GM20000 (cell line): ENCODE data around the gene MID1.

ENCODE experiments used
- DNase-seq: peaks from one replicate; pipeline ENCODE4 v3.0.0; 2012; ENCODE audit warnings: low spot score
- TF ChIP-seq, protein P1 (sequence below): IDR thresholded peaks from 2 replicates; pipeline ENCODE4 v1.5.1; 2012; ENCODE audit warnings: mild to moderate bottlenecking, control low read depth; ENCODE audit errors: extremely low read depth, missing control alignments

Gene MID1

DNA sequence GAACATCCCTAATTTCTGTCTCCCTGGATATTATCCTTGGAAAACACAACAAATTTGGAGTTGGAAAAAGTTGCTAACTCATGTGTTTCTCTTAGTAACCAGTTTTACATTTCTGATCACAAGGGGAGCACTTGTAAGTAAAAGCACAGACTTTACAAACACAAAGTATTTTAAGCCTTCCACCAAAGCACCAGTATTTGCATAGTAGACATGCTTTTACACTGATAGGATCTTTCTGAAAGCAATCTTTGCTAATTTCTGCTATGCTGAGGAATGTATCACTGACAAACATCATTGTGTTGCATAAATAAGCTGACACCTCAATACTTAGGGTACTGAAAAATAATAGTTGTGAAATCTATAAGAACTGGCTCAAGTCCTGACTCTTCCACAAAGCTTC lies 100.6 kb downstream of the MID1 start:
- TF ChIP-seq, protein P1, sequence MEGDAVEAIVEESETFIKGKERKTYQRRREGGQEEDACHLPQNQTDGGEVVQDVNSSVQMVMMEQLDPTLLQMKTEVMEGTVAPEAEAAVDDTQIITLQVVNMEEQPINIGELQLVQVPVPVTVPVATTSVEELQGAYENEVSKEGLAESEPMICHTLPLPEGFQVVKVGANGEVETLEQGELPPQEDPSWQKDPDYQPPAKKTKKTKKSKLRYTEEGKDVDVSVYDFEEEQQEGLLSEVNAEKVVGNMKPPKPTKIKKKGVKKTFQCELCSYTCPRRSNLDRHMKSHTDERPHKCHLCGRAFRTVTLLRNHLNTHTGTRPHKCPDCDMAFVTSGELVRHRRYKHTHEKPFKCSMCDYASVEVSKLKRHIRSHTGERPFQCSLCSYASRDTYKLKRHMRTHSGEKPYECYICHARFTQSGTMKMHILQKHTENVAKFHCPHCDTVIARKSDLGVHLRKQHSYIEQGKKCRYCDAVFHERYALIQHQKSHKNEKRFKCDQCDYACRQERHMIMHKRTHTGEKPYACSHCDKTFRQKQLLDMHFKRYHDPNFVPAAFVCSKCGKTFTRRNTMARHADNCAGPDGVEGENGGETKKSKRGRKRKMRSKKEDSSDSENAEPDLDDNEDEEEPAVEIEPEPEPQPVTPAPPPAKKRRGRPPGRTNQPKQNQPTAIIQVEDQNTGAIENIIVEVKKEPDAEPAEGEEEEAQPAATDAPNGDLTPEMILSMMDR: no peak

DNA sequence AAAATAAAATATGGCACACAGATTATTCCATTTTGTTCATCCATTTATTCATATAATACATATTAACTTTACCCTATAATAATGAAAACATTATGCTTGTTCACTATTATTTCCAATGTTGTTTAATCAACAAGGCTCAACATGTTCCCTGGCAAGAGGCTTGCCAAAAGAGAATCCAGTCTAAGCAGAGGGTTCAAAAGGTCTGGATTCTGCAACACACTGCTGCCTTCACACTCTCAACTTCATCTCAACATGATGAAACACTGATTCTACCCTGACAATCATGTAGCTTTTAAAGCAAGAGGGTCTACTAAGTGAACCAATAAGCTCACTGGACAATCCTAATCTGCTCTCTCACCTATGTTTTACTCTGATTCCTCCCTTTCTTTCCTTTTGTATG lies 101.1 kb downstream of the MID1 start:
- DNase-seq: no peak
- TF ChIP-seq, protein P1: no peak

More for the DNA sequence above, 100.6 kb downstream of the MID1 start:
- no peak for DNase-seq

DNA sequence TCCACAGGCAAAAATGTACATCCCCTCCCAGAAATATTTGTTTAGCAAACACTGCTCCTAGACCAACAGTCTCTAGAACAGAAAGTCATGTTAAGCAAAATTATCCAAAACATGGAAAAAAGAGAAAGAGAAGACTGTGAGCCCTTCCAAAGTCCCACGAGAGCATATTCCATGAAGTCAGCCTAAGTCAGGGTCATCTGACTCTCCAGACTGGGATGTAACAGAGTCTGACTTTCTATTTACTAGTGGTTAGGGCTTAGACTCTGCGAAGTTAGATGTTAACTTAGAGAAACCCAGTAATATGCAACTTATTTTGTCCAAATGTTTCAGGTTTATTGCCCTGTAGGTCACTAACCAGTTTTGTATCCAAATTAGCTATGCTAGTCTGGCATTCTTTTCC lies 102.3 kb downstream of the MID1 start:
- DNase-seq: no peak
- TF ChIP-seq, protein P1: no peak

DNA sequence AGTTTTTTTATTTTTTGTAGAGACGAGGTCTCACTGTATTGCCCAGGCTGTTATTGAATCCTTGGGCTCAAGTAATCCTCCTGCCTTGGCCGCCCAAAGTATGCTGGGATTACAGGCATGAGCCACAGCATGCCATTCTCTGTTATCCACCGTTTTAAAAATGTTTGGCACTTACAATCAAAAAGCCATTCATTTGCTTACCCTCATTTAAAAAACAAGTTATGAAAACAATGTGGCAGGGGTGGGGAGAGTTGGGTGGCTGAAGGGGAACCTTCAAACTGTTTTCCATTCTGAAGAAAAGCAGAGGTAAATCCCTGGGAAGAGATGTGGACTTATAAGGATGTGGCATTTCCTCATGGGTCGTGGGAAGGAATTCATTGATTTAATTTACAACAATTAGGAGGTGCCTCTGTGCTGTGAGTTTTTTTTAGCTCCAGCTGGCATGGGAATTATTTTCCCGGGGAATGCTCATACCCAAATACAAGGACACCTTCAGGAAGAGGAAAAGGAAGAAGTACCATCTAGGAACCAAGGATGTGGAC lies 103.5 kb downstream of the MID1 start:
- TF ChIP-seq, protein P1: no peak
- no peak for DNase-seq

DNA sequence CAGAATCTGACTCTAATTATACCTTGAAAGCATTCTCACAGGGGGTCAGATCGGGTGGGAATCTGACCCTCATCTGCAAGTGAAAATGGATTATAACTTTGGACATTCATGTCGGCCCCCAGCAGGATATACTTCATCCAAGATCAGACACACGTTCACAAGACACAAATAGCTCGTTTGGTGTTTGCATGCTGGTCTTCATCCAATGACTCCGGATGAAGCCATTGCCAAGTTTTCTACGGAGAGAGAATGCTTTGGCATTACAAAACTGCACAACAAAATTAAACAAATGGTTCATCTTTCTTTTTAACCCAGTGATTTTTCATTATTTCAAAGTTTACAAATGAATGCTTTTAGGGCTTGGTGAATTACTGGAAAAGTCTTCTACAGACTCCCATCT lies 105.5 kb downstream of the MID1 start:
- TF ChIP-seq, protein P1: no peak
- DNase-seq: no peak

DNA sequence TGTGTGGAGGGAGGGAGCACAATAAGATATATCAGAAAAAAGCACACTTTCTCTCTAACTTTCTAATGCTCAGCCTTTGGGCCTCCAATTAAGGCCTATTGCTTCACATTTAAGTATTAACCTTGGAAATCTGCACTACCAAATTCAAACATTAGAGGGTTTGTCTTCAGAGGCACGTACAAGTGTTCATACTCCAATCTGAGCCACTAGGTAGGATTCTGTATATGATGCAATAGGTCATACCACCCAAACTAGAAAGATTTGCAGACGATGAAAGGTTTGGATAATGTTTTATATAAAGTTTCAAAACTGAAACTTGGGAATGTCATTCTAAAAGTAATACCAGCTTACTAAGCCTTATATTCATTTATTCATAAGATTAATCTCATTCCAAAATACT lies 106.4 kb downstream of the MID1 start:
- TF ChIP-seq, protein P1: no peak
- DNase-seq: no peak

DNA sequence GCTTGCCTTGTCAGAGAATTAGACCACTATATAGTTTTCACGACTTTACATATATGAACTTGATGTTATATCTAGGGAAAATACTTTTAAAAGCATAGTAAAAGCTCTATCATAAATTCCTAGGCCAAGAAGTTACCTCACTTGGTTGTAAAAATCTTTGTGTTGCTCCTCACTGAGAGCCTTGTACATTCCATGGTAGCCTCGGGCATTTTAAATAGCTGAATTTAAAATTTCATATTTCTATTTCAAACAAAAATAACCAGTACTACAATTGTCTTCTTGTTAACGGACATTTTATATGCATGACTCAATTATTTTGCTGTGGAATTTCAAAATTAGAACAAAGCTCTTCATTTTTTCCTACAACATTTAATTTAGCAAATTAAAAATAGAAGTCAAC lies 107.6 kb downstream of the MID1 start:
- TF ChIP-seq, protein P1: no peak
- no peak for DNase-seq

DNA sequence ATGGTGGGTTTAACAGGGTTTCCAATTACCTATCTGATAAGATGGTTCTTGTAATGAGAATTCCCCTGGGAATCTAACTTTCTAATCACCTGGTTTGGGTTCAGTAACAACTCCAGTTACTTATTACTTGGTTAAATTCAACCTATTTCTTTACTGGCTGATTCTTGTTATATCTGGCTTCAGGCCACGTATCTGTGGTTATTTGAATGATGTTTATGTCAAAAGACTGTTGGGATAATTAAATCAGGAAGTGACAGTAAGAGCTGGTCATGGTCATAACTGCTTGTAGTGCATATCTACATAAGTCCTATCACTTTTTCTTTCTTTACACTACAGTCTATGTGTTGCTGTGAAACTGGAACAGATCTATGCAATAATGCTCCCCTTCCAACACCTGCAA lies 108.1 kb downstream of the MID1 start:
- TF ChIP-seq, protein P1: no peak
- DNase-seq: no peak
